Eye (tissue), 1 donor: ENCODE results near the gene TUBGCP4.
"Not testable (repeated sequence)": the region's sequence is repeated elsewhere in the genome, so short reads cannot be mapped to it uniquely, and the experiment has no call there.

ENCODE experiments used
- DNase-seq: peaks from one replicate; pipeline ENCODE4 v3.0.0-alpha.2; 2015

The TUBGCP4 gene

GRCh38 chr15:43370975-43371974 lies at the start of gene TUBGCP4, which contains the start of gene ZSCAN29:
Gene TUBGCP4 (plus strand): TSS chr15:43371101. CDS start chr15:43371355, 254 bp downstream.
Gene ZSCAN29 (minus strand): TSS chr15:43371043. CDS start chr15:43369913, 1,130 bp downstream.
- DNase-seq, result peak; percentile 95

GRCh38 chr15:43325039-43325684 lies 45.7 kb upstream of the TUBGCP4 start:
- no peak for DNase-seq

- DNase-seq, result no peak
These were observed 41.5 kb upstream of the TUBGCP4 start for GRCh38 chr15:43329217-43329959.

GRCh38 chr15:43329960-43330779 lies 40.7 kb upstream of the TUBGCP4 start, which contains the start of gene LCMT2:
Gene LCMT2 (minus strand): TSS chr15:43330573. CDS start chr15:43330489, 84 bp downstream.
- peak; percentile 99 for DNase-seq

GRCh38 chr15:43330780-43331087 lies 40.2 kb upstream of the TUBGCP4 start:
- DNase-seq, result no peak

- no peak for DNase-seq
These were observed 24.6 kb upstream of the TUBGCP4 start for GRCh38 chr15:43346305-43346704.

- no peak for DNase-seq
These were observed 23.8 kb upstream of the TUBGCP4 start for GRCh38 chr15:43347114-43347513.

- no peak for DNase-seq
These were observed 18.1 kb upstream of the TUBGCP4 start for GRCh38 chr15:43352693-43353382.

- no peak for DNase-seq
These were observed 10.1 kb upstream of the TUBGCP4 start for GRCh38 chr15:43360821-43361220.

GRCh38 chr15:43361313-43361903 lies 9.5 kb upstream of the TUBGCP4 start:
- DNase-seq, result peak; percentile 14

GRCh38 chr15:43370310-43370974 lies 459 bp upstream of the TUBGCP4 start:
- peak; percentile 68 for DNase-seq

- DNase-seq, result peak; percentile 50
These were observed 5.3 kb downstream of the TUBGCP4 start for GRCh38 chr15:43376017-43376705.

- no peak for DNase-seq
These were observed 7.7 kb downstream of the TUBGCP4 start for GRCh38 chr15:43378601-43379000.

GRCh38 chr15:43382310-43382709 lies 11.4 kb downstream of the TUBGCP4 start:
- DNase-seq, result no peak

GRCh38 chr15:43383070-43383469 lies 12.2 kb downstream of the TUBGCP4 start:
- no peak for DNase-seq

GRCh38 chr15:43390723-43391122 lies 19.8 kb downstream of the TUBGCP4 start:
- DNase-seq, result no peak

- DNase-seq, result not testable (repeated sequence)
These were observed 22.7 kb downstream of the TUBGCP4 start for GRCh38 chr15:43393592-43393991.

GRCh38 chr15:43402255-43402654 lies 31.4 kb downstream of the TUBGCP4 start:
- no peak for DNase-seq

- no peak for DNase-seq
These were observed 32.7 kb downstream of the TUBGCP4 start for GRCh38 chr15:43403616-43404015.

- DNase-seq, result no peak
These were observed 33.2 kb downstream of the TUBGCP4 start for GRCh38 chr15:43404130-43404529.
